Neural cell (in vitro differentiated cells): ENCODE results near the gene SPN. TPM values are rescaled to one million over a fixed set of nuclear protein-coding genes. Genes with fewer than 3 reads are reported as not detected.

ENCODE experiments used
- H2AFZ ChIP-seq: fragments of 200-600, 300-800 bp; sonication (generic), shearing (Covaris generic); 2 replicates; pipeline ENCODE4 v1.6.0; 2014; ENCODE audit warnings: low read depth, mild to moderate bottlenecking, antibody characterized with exemption, low read length, moderate library complexity
- H3F3A ChIP-seq: fragments of 200-600 bp; shearing (Covaris generic); 2 replicates; pipeline ENCODE4 v1.6.1; 2016; ENCODE audit warnings: mild to moderate bottlenecking, moderate library complexity, mixed read lengths, antibody characterized with exemption, low read length; ENCODE audit not compliant: insufficient read depth, poor library complexity, severe bottlenecking
- H3K27ac ChIP-seq: fragments of 200-600, 300-800 bp; sonication (generic), shearing (Covaris generic); 2 replicates; pipeline ENCODE4 v1.5.1; 2014; ENCODE audit warnings: mild to moderate bottlenecking, low read length, moderate library complexity
- H3K27me3 ChIP-seq: fragments of 300-800, 200-600 bp; sonication (generic), shearing (Covaris generic); 2 replicates; pipeline ENCODE4 v1.6.0; 2014; ENCODE audit warnings: mild to moderate bottlenecking, low read depth, low read length, moderate library complexity; ENCODE audit not compliant: insufficient read depth
- H3K36me3 ChIP-seq: fragments of 300-800, 200-600 bp; sonication (generic), shearing (Covaris generic); 2 replicates; pipeline ENCODE4 v1.5.1; 2014; ENCODE audit warnings: mild to moderate bottlenecking, antibody characterized with exemption, low read length, moderate library complexity; ENCODE audit not compliant: insufficient read depth
- H3K4me2 ChIP-seq: fragments of 300-800, 200-600 bp; sonication (generic), shearing (Covaris generic); 2 replicates; pipeline ENCODE4 v1.6.0; 2014; ENCODE audit warnings: mild to moderate bottlenecking, low read length
- H3K4me3 ChIP-seq: fragments of 300-800, 200-600 bp; sonication (generic), shearing (Covaris generic); 2 replicates; pipeline ENCODE4 v1.5.1; 2014; ENCODE audit warnings: mild to moderate bottlenecking, low read length, moderate library complexity
- H3K79me2 ChIP-seq: fragments of 200-600 bp; shearing (Covaris generic); replicated peaks from 2 replicates; pipeline ENCODE4 v1.6.0; 2014; ENCODE audit warnings: mild to moderate bottlenecking, low read length, moderate library complexity; ENCODE audit not compliant: insufficient read depth
- H3K9ac ChIP-seq: fragments of 300-800, 200-600 bp; sonication (generic), shearing (Covaris generic); 2 replicates; pipeline ENCODE4 v1.6.1; 2016; ENCODE audit warnings: mild to moderate bottlenecking, low read length, mixed read lengths
- H3K9me2 ChIP-seq: fragments of 200-600 bp; shearing (Covaris generic); 2 replicates; pipeline ENCODE4 v1.6.1; 2016; ENCODE audit warnings: mild to moderate bottlenecking, low read length, mixed read lengths; ENCODE audit not compliant: insufficient read depth
- H3K9me3 ChIP-seq: fragments of 200-600, 300-800 bp; sonication (generic), shearing (Covaris generic); 2 replicates; pipeline ENCODE4 v1.6.1; 2016; ENCODE audit warnings: mild to moderate bottlenecking, mixed run types, low read length, moderate library complexity, mixed read lengths
- H4K20me1 ChIP-seq: fragments of 200-600 bp; shearing (Covaris generic); 2 replicates; pipeline ENCODE4 v1.6.1; 2016; ENCODE audit warnings: mild to moderate bottlenecking, mixed run types; ENCODE audit not compliant: insufficient read depth
- EP300 ChIP-seq: fragments of 450-650 bp; conservative IDR thresholded peaks from 2 replicates; pipeline ENCODE4 v1.6.1; 2014; ENCODE audit warnings: antibody characterized with exemption, mild to moderate bottlenecking, moderate library complexity; ENCODE audit not compliant: poor library complexity, severe bottlenecking
- EZH2 ChIP-seq: fragments of 200-600, 300-800 bp; shearing (Covaris generic), sonication (generic); IDR thresholded peaks from 2 replicates; pipeline ENCODE4 v1.6.1; 2014; ENCODE audit warnings: antibody characterized with exemption, low read length, borderline replicate concordance, mild to moderate bottlenecking; ENCODE audit not compliant: insufficient read depth, poor library complexity, severe bottlenecking
- MXI1 ChIP-seq: fragments of 450-650 bp; conservative IDR thresholded peaks from 2 replicates; pipeline ENCODE4 v1.6.1; 2014; ENCODE audit warnings: antibody characterized with exemption, mild to moderate bottlenecking; ENCODE audit not compliant: poor library complexity, severe bottlenecking
- POLR2AphosphoS5 ChIP-seq: IDR thresholded peaks from 2 replicates; pipeline ENCODE4 v1.6.1; 2012
- RAD21 ChIP-seq: fragments of 450-650 bp; conservative IDR thresholded peaks from 2 replicates; pipeline ENCODE4 v1.6.1; 2014; ENCODE audit warnings: antibody characterized with exemption, mild to moderate bottlenecking, moderate library complexity
- REST ChIP-seq: IDR thresholded peaks from 2 replicates; pipeline ENCODE4 v1.6.1; 2012; ENCODE audit warnings: borderline replicate concordance
- SMC3 ChIP-seq: fragments of 450-650 bp; conservative IDR thresholded peaks from 2 replicates; pipeline ENCODE4 v1.6.1; 2014; ENCODE audit warnings: antibody characterized with exemption, mild to moderate bottlenecking, moderate library complexity; ENCODE audit not compliant: poor library complexity
- TAF1 ChIP-seq: IDR thresholded peaks from 2 replicates; pipeline ENCODE4 v1.6.1; 2012; ENCODE audit warnings: low read depth
- polyA plus RNA-seq: library from polyadenylated mRNA; depleted of rRNA; stranded (reverse); fragments of >200 nt; gene quantifications from 2 replicates; pipeline ENCODE4 v1.2.3, GENCODE V29; 2014
- TF ChIP-seq, protein P1 (sequence below): fragments of 450-650 bp; IDR thresholded peaks from 2 replicates; pipeline ENCODE4 v1.5.1; 2014; ENCODE audit warnings: antibody characterized with exemption, mild to moderate bottlenecking, moderate library complexity; ENCODE audit not compliant: poor library complexity, severe bottlenecking

The SPN gene
- polyA plus RNA-seq, 1 donor from 2014 or later: 0.09 TPM

GRCh38 chr16:29662729-29663015 is 375 bp upstream of the SPN start:
- Histone ChIP-seq H3K9me3 (no peaks in the 10 kb centered on the region), H2AFZ (no peak overlapping the region), H3K27ac (no peak overlapping the region), H3K4me3 (no peak overlapping the region), H3K9me2 (no peaks in the 10 kb centered on the region), H3K9ac (no peak overlapping the region), H3K4me2 (no peak overlapping the region), H3K79me2 (no peaks in the 10 kb centered on the region), H3F3A (no peaks in the 10 kb centered on the region), H4K20me1 (no peaks in the 10 kb centered on the region), H3K27me3 (no peaks in the 10 kb centered on the region), H3K36me3 (no peaks in the 10 kb centered on the region)
- TF ChIP-seq, protein P1, sequence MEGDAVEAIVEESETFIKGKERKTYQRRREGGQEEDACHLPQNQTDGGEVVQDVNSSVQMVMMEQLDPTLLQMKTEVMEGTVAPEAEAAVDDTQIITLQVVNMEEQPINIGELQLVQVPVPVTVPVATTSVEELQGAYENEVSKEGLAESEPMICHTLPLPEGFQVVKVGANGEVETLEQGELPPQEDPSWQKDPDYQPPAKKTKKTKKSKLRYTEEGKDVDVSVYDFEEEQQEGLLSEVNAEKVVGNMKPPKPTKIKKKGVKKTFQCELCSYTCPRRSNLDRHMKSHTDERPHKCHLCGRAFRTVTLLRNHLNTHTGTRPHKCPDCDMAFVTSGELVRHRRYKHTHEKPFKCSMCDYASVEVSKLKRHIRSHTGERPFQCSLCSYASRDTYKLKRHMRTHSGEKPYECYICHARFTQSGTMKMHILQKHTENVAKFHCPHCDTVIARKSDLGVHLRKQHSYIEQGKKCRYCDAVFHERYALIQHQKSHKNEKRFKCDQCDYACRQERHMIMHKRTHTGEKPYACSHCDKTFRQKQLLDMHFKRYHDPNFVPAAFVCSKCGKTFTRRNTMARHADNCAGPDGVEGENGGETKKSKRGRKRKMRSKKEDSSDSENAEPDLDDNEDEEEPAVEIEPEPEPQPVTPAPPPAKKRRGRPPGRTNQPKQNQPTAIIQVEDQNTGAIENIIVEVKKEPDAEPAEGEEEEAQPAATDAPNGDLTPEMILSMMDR: no peak
- no peak for TF ChIP-seq MXI1
- TF ChIP-seq EP300: no peak
- no peak for TF ChIP-seq TAF1
- no peak for TF ChIP-seq SMC3
- TF ChIP-seq RAD21: no peak
- no peak for TF ChIP-seq EZH2
- TF ChIP-seq REST: no peak
- TF ChIP-seq POLR2AphosphoS5: no peak

GRCh38 chr16:29663807-29664090 is 702 bp downstream of the SPN start:
- no peaks in the 10 kb centered on the region for H3K9me3 ChIP-seq
- no peaks in the 10 kb centered on the region for H3K79me2 ChIP-seq
- peak overlapping the region; percentile 35 for H3K4me3 ChIP-seq
- H3K27me3 ChIP-seq: no peaks in the 10 kb centered on the region
- no peaks in the 10 kb centered on the region for H3K36me3 ChIP-seq
- peak overlapping the region; percentile 20 for H3K27ac ChIP-seq
- no peaks in the 10 kb centered on the region for H3K9me2 ChIP-seq
- H2AFZ ChIP-seq: no peak overlapping the region
- H3K9ac ChIP-seq: no peak overlapping the region
- no peak overlapping the region for H3K4me2 ChIP-seq
- no peaks in the 10 kb centered on the region for H3F3A ChIP-seq
- TF ChIP-seq POLR2AphosphoS5 (no peak), EP300 (no peak), MXI1 (no peak), TAF1 (no peak), SMC3 (no peak), REST (no peak), EZH2 (no peak), RAD21 (no peak)
- TF ChIP-seq, protein P1: no peak
- no peaks in the 10 kb centered on the region for H4K20me1 ChIP-seq
